Measurements from ENCODE around the gene E2F8. TPM values are rescaled to one million over a fixed set of nuclear protein-coding genes. Genes with fewer than 3 reads are reported as not detected.

Gene E2F8
- polyA plus RNA-seq, 1 of the 3 experiments (the other 2 are of a cell fraction) = 2.7 TPM

- TF ChIP-seq RXRA (IDR thresholded peaks at IDR 0.05; ENCODE audit: borderline replicate concordance, low read depth) = no peak
- TF ChIP-seq GATA2 (CRISPR knock-in tag; IDR thresholded peaks at IDR 0.05) = no peak
- TF ChIP-seq MXI1 (IDR thresholded peaks at IDR 0.05; ENCODE audit: low read depth, low read length) = no peak
- no peak for TF ChIP-seq MAX (IDR thresholded peaks at IDR 0.05; ENCODE audit: low read depth)
- no peak for TF ChIP-seq FOXM1 (IDR thresholded peaks at IDR 0.05; ENCODE audit: low read depth)
- no peak for TF ChIP-seq RCOR1 (IDR thresholded peaks at IDR 0.05; ENCODE audit: low read length)
Measured at GRCh38 chr11:19218786-19219460, 21.8 kb downstream of the E2F8 start (continued).

DNA sequence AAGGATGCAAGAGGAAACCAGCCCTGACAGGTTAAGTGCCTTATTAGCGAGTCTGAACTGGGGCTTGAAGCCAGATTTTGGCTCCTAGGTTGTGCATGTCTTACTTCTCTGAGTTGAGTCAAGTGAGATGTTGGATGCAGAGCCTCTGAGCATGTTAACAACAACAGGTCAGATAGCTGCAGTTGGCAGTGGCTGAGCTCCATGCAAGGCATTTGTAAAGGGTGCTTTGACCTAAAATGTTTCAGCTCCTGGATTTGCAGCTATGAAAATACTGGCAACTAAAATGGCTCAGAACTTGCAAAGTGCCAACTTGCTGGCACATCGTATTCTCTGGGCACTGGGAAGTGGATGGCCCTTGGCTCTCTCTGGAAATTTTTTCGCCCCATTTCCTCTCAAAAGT, 22.5 kb downstream of the E2F8 start:
- Histone ChIP-seq H3K79me2 (ENCODE audit: insufficient read depth) (no peaks in the 10 kb centered on the region), H2AFZ (ENCODE audit: low read depth) (no peak overlapping the region), H3F3A (replicated peaks; ENCODE audit: insufficient read depth) (no peaks in the 10 kb centered on the region), H3K27ac (ENCODE audit: low read depth in 2 of 2, low read length in 1 of 2) (no peak overlapping the region), H3K4me1 (ENCODE audit: control insufficient read depth in 1 of 2, insufficient read depth in 2 of 2, low read depth in 1 of 2, low read length in 1 of 2) (peaks cover 0 to 6% of the 10 kb centered on the region in 2 experiments; a peak in 1 of 4 replicates), H3K9me2 (no peaks in the 10 kb centered on the region), H3K4me3 (ENCODE audit: low read depth in 2 of 2, low read length in 1 of 2) (no peak overlapping the region), H3K9me3 (no peaks in the 10 kb centered on the region), H3K4me2 (no peak overlapping the region), H3K9ac (no peak overlapping the region), H4K20me1 (ENCODE audit: insufficient read depth) (no peaks in the 10 kb centered on the region), H3K27me3 (ENCODE audit: insufficient read depth) (no peaks in the 10 kb centered on the region), H3K36me3 (replicated peaks in 1 of 2; ENCODE audit: control insufficient read depth in 1 of 2, insufficient read depth in 2 of 2, low read length in 1 of 2) (no peaks in the 10 kb centered on the region)
- CTCF ChIA-PET = interaction anchor here (1.0 kb wide), 2 partner anchors 16 to 148 kb away, joined by 3 read pairs; no protein-coding TSS in a partner anchor
- 49% methylated on average over 3 of the region's 3 CpGs for WGBS (ENCODE audit: low lambda C conversion rate)
- TF ChIP-seq RAD21 (IDR thresholded peaks at IDR 0.05; ENCODE audit: low read length) (no peak), FOXJ3 (CRISPR knock-in tag; IDR thresholded peaks at IDR 0.05) (no peak), SIN3A (IDR thresholded peaks at IDR 0.05; ENCODE audit: borderline replicate concordance, low read depth, low read length) (no peak), SMC3 (IDR thresholded peaks at IDR 0.05; ENCODE audit: low read depth, low read length) (no peak), FOXM1 (IDR thresholded peaks at IDR 0.05; ENCODE audit: low read depth) (no peak), RFX5 (IDR thresholded peaks at IDR 0.05; ENCODE audit: low read length) (no peak), TEAD4 (IDR thresholded peaks at IDR 0.05; ENCODE audit: borderline replicate concordance, insufficient read depth) (no peak), YY1 (IDR thresholded peaks at IDR 0.05; ENCODE audit: low read depth) (no peak)
- TF ChIP-seq, protein P1, sequence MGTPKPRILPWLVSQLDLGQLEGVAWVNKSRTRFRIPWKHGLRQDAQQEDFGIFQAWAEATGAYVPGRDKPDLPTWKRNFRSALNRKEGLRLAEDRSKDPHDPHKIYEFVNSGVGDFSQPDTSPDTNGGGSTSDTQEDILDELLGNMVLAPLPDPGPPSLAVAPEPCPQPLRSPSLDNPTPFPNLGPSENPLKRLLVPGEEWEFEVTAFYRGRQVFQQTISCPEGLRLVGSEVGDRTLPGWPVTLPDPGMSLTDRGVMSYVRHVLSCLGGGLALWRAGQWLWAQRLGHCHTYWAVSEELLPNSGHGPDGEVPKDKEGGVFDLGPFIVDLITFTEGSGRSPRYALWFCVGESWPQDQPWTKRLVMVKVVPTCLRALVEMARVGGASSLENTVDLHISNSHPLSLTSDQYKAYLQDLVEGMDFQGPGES (IDR thresholded peaks at IDR 0.05; ENCODE audit: low read depth, low read length) = no peak
- no peak for DNase-seq
- POLR2A ChIA-PET = no interaction called here
